CD14-positive monocyte (primary cell): ENCODE data around the gene PLEKHD1. TPM values are rescaled to one million over a fixed set of nuclear protein-coding genes. Genes with fewer than 3 reads are reported as not detected.

Experiments used
- DNase-seq, 3 donors: peaks; one replicate each; pipeline ENCODE4 v3.0.0-alpha.2; 2011 to 2022
- H2AFZ ChIP-seq: 2 replicates; pipeline ENCODE4 v1.6.0; 2012; ENCODE audit warnings: mild to moderate bottlenecking, low read depth, low read length, inconsistent platforms; ENCODE audit not compliant: insufficient read depth, poor library complexity, severe bottlenecking
- H3K27ac ChIP-seq, 2 donors: 1 replicate in 1 of 2; 2 replicates in 1 of 2; pipeline ENCODE4 v1.5.1; 2012 to 2013; ENCODE audit warnings: low read length in 2 of 2, control low read depth in 1 of 2, inconsistent platforms in 1 of 2, low read depth in 1 of 2, mild to moderate bottlenecking in 1 of 2
- H3K27me3 ChIP-seq, 2 donors: one replicate each; pipeline versions ENCODE4 v1.6.0 to v1.6.1; 2011 to 2013; ENCODE audit warnings: low read length in 2 of 2; ENCODE audit not compliant: control insufficient read depth in 2 of 2, insufficient read depth in 2 of 2
- H3K36me3 ChIP-seq, 2 donors: replicated peaks in 1 of 2; 1 replicate in 1 of 2; 2 replicates in 1 of 2; pipeline versions ENCODE4 v1.5.1 to v1.6.1; 2012 to 2013; ENCODE audit warnings: low read length in 2 of 2, control low read depth in 1 of 2, inconsistent platforms in 1 of 2, mild to moderate bottlenecking in 1 of 2; ENCODE audit not compliant: insufficient read depth in 2 of 2, control insufficient read depth in 1 of 2
- H3K4me1 ChIP-seq, 2 donors: 1 replicate in 1 of 2; 2 replicates in 1 of 2; pipeline versions ENCODE4 v1.5.1 to v1.6.1; 2012 to 2013; ENCODE audit warnings: low read length in 2 of 2, control low read depth in 1 of 2, inconsistent platforms in 1 of 2, mild to moderate bottlenecking in 1 of 2, moderate library complexity in 1 of 2; ENCODE audit not compliant: insufficient read depth in 2 of 2, control insufficient read depth in 1 of 2
- H3K4me2 ChIP-seq: replicated peaks from 2 replicates; pipeline ENCODE3; 2012; ENCODE audit warnings: low read length, moderate library complexity, mild to moderate bottlenecking; ENCODE audit not compliant: poor library complexity, severe bottlenecking; ENCODE audit errors: extremely low read depth
- H3K4me3 ChIP-seq, 3 experiments: fragments of 200-600 bp in 1 of 3; sonication (generic) in 1 of 3; replicated peaks in 1 of 3; 1 replicate in 2 of 3; 2 replicates in 1 of 3; pipeline ENCODE4 v1.5.1; 2011 to 2013; ENCODE audit warnings: low read length in 3 of 3, mild to moderate bottlenecking in 3 of 3, control low read depth in 2 of 3, low read depth in 2 of 3, inconsistent platforms in 1 of 3, moderate library complexity in 1 of 3
- H3K79me2 ChIP-seq: 2 replicates; pipeline ENCODE4 v1.6.0; 2012; ENCODE audit warnings: mild to moderate bottlenecking, control low read depth, inconsistent platforms, low read length, moderate library complexity; ENCODE audit not compliant: insufficient read depth
- H3K9ac ChIP-seq: 2 replicates; pipeline ENCODE4 v1.6.0; 2017; ENCODE audit warnings: low read length, mild to moderate bottlenecking; ENCODE audit not compliant: insufficient read depth, poor library complexity, severe bottlenecking
- H3K9me3 ChIP-seq, 2 donors: replicated peaks in 1 of 2; 1 replicate in 1 of 2; 2 replicates in 1 of 2; pipeline versions ENCODE4 v1.5.1 to v1.6.1; 2012 to 2013; ENCODE audit warnings: low read length in 2 of 2, control low read depth in 1 of 2; ENCODE audit not compliant: control insufficient read depth in 1 of 2, insufficient read depth in 1 of 2
- H4K20me1 ChIP-seq: 2 replicates; pipeline ENCODE4 v1.6.0; 2012; ENCODE audit warnings: mild to moderate bottlenecking, low read length, control low read depth, moderate library complexity; ENCODE audit not compliant: insufficient read depth
- H3K27ac Mint-ChIP-seq, 7 donors: one replicate each; pipeline ENCODE4 v1.8.0; 2020; ENCODE audit warnings: mild to moderate bottlenecking in 7 of 7, mixed read lengths in 7 of 7, moderate library complexity in 6 of 7, inconsistent platforms in 2 of 7
- H3K27me3 Mint-ChIP-seq, 3 donors: one replicate each; pipeline ENCODE4 v1.8.0; 2021 to 2022; ENCODE audit warnings: low read depth in 3 of 3, mild to moderate bottlenecking in 3 of 3, mixed read lengths in 3 of 3, moderate library complexity in 3 of 3, inconsistent platforms in 1 of 3
- H3K36me3 Mint-ChIP-seq, 2 donors: one replicate each; pipeline ENCODE4 v1.8.0; 2020; ENCODE audit warnings: mixed read lengths in 2 of 2, inconsistent platforms in 1 of 2, mild to moderate bottlenecking in 1 of 2
- H3K4me1 Mint-ChIP-seq: one replicate; pipeline ENCODE4 v1.8.0; 2020; ENCODE audit warnings: mild to moderate bottlenecking, mixed read lengths
- H3K4me3 Mint-ChIP-seq, 2 donors: one replicate each; pipeline ENCODE4 v1.8.0; 2020; ENCODE audit warnings: mild to moderate bottlenecking in 2 of 2, mixed read lengths in 2 of 2, moderate library complexity in 1 of 2
- H3K9me3 Mint-ChIP-seq, 7 donors: one replicate each; pipeline ENCODE4 v1.8.0; 2020 to 2022; ENCODE audit warnings: mixed read lengths in 7 of 7, mild to moderate bottlenecking in 6 of 7, moderate library complexity in 6 of 7, inconsistent platforms in 2 of 7
- CTCF ChIP-seq: fragments of 200-600 bp; IDR thresholded peaks from one replicate; pipeline ENCODE4 v1.8.0; 2022; ENCODE audit warnings: antibody characterized with exemption, mild to moderate bottlenecking
- WGBS: methylation state at CpG from one replicate; pipeline ENCODE4 v1.1.5; 2013; ENCODE audit warnings: missing lambda C conversion rate; ENCODE audit not compliant: insufficient coverage; 5-methylcytosine and 5-hydroxymethylcytosine counted together
- intact Hi-C, 2 donors: fragments of 100-400 bp; cut with micrococcal nuclease; formaldehyde crosslinking; loops; one replicate each; pipeline versions ENCODE4 v1.15.0 to v1.15.1; 2023
- polyA plus RNA-seq, 3 donors: library from polyadenylated mRNA; depleted of rRNA in 1 of 3; unstranded in 2 of 3; stranded (reverse) in 1 of 3; fragments of 300-500 nt in 2 of 3; fragments of >200 nt in 1 of 3; fragmentation: Illumina TruSeq in 2 of 3; gene quantifications; 1 replicate in 2 of 3; 2 replicates in 1 of 3; pipeline ENCODE4 v1.2.3, GENCODE V29; 2012 to 2021

Gene PLEKHD1
- polyA plus RNA-seq, 3 donors, result 0.09 TPM; not detected in 2

- H3K27ac ChIP-seq, result no peak overlapping the region
- H3K4me3 ChIP-seq, result no peak overlapping the region
- Mint-ChIP-seq H3K4me1 (peaks cover 10% of the 10 kb centered on the region), H3K27me3 (peaks cover 21 to 34% (median 33%) of the 10 kb centered on the region in 3 donors), H3K4me3 (no peak overlapping the region), H3K36me3 (no peaks in the 10 kb centered on the region), H3K27ac (peak overlapping the region in 2 of 7 donors; percentile 26 to 50), H3K9me3 (peaks cover 0 to 3% (median 0%) of the 10 kb centered on the region in 7 donors)
- H2AFZ ChIP-seq, result no peak overlapping the region
- H3K27me3 ChIP-seq, result peaks cover 3 to 27% of the 10 kb centered on the region in 2 donors
- WGBS, result no CpG with 5 or more reads among the region's 1 CpG
- H3K9me3 ChIP-seq, result no peaks in the 10 kb centered on the region
- H3K4me1 ChIP-seq, result peaks cover 3 to 11% of the 10 kb centered on the region in 2 donors
- intact Hi-C loops, result no loop called here
- no peak overlapping the region for H3K9ac ChIP-seq
- H4K20me1 ChIP-seq, result no peaks in the 10 kb centered on the region
- no peak for TF ChIP-seq CTCF
- H3K79me2 ChIP-seq, result no peaks in the 10 kb centered on the region
- peak; percentile 62 to 86 (median 74) for DNase-seq
- no peak overlapping the region for H3K4me2 ChIP-seq
- no peaks in the 10 kb centered on the region for H3K36me3 ChIP-seq
These were observed 68.7 kb downstream of the PLEKHD1 start for GRCh38 chr14:69553252-69553651.

- H2AFZ ChIP-seq, result no peak overlapping the region
- Mint-ChIP-seq H3K27ac (peak overlapping the region in 1 of 7 donors; percentile 54), H3K9me3 (peaks cover 0 to 3% (median 0%) of the 10 kb centered on the region in 7 donors), H3K4me1 (peaks cover 10% of the 10 kb centered on the region), H3K4me3 (no peak overlapping the region), H3K36me3 (no peaks in the 10 kb centered on the region), H3K27me3 (peaks cover 16 to 35% (median 30%) of the 10 kb centered on the region in 3 donors)
- H3K36me3 ChIP-seq, result no peaks in the 10 kb centered on the region
- no peak overlapping the region for H3K27ac ChIP-seq
- no peaks in the 10 kb centered on the region for H3K79me2 ChIP-seq
- DNase-seq, result no peak
- 66% methylated on average over 4 of the region's 4 CpGs for WGBS
- H3K4me1 ChIP-seq, result peaks cover 3 to 11% of the 10 kb centered on the region in 2 donors
- no peaks in the 10 kb centered on the region for H3K9me3 ChIP-seq
- TF ChIP-seq CTCF, result no peak
- no peak overlapping the region for H3K4me3 ChIP-seq
- intact Hi-C loops, result no loop called here
- peaks cover 0 to 17% of the 10 kb centered on the region in 2 donors for H3K27me3 ChIP-seq
- H3K9ac ChIP-seq, result no peak overlapping the region
- H4K20me1 ChIP-seq, result no peaks in the 10 kb centered on the region
- no peak overlapping the region for H3K4me2 ChIP-seq
These were observed 70.0 kb downstream of the PLEKHD1 start for GRCh38 chr14:69554500-69554899.
